Activated naive CD4-positive, alpha-beta T cell treated with anti-CD3 and anti-CD28 coated beads for 36 hours (primary cell): ENCODE measurements around the gene SLC39A11. TPM values are rescaled to one million over a fixed set of nuclear protein-coding genes. Genes with fewer than 3 reads are reported as not detected.
A peak's percentile ranks its signal among the peaks of the same experiment; 100 is the strongest.
"Not testable (repeated sequence)": the region's sequence is repeated elsewhere in the genome, so short reads cannot be mapped to it uniquely, and the experiment has no call there.

ENCODE experiments used
- CTCF ChIA-PET: fragments of 350-600 bp; sonication (Branson Sonifier 250); formaldehyde crosslinking; loops from one replicate; lab custom pipeline; 2021; ENCODE audit warnings: antibody characterized with exemption; lab: Charles Lee
- DNase-seq: peaks from one replicate; pipeline ENCODE4 v3.0.0-alpha.2; 2020
- H3K27ac Mint-ChIP-seq: one replicate; pipeline ENCODE4 v1.8.0; 2021; ENCODE audit warnings: mild to moderate bottlenecking, mixed read lengths
- H3K27me3 Mint-ChIP-seq: one replicate; pipeline ENCODE4 v1.8.0; 2021; ENCODE audit warnings: low read depth, mixed read lengths
- H3K36me3 Mint-ChIP-seq: one replicate; pipeline ENCODE4 v1.8.0; 2021; ENCODE audit warnings: low read depth, mixed read lengths
- H3K4me1 Mint-ChIP-seq: one replicate; pipeline ENCODE4 v1.8.0; 2021; ENCODE audit warnings: low read depth, mixed read lengths
- H3K4me3 Mint-ChIP-seq: one replicate; pipeline ENCODE4 v1.8.0; 2021; ENCODE audit warnings: mild to moderate bottlenecking, moderate library complexity, mixed read lengths
- H3K9me3 Mint-ChIP-seq: one replicate; pipeline ENCODE4 v1.8.0; 2021; ENCODE audit warnings: mixed read lengths
- intact Hi-C: fragments of 100-400 bp; cut with micrococcal nuclease; formaldehyde crosslinking; loops from one replicate; pipeline ENCODE4 v1.15.1; 2023
- total RNA-seq, 2 experiments: library from RNA; stranded (reverse); gene quantifications; one replicate each; pipeline ENCODE4 v1.2.3, GENCODE V29; 2021

The SLC39A11 gene
- total RNA-seq, 2 experiments from 2014 or later = 14.0 to 16.4 TPM

DNA sequence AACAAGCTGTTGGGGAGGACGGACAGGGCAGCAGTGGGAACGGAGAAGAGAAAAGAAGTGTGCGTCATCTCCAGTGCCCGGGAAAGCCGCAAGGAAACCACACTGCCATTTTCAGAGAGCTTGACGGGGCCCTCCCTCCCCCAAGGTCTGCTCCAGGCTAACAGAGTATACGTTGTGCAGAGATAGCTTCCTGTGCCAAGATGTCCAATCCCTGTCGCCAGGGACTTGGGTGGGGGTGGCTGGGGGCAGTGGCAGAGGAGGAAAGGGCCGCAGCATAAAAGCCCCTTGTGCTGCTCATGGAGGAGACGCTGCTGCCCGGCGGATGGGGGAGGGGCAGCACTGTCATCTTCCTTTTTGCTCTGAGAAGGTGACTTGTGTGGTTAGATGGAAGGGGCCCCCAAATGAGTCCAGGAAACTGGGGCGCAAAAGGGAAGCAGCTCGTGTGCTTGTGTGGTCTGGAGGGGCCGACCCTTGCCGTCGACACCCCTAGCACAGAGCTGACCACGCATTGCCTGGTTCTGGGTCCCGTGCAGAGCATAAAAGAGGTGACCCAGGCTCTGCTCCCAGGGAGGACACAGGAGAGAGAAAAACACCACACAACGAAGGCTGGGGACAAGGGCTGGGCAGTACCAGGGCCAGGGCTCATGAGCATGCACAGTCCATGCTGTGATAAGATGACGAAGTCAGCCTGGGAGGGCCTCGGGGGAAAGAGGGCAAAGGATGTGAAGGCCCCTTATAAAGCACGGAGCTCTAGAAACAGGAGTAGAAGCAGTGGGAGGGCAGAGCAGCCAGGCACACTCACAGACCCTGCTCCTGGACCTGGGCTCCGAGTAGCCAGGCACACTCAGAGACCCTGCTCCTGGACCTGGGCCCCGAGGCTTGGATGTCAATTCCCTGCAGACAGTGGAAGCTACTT, 372.7 kb downstream of the SLC39A11 start:
- Mint-ChIP-seq H3K4me1 (peaks cover 18% of the 10 kb centered on the region), H3K27ac (peak overlapping the region; percentile 47), H3K4me3 (peak overlapping the region; percentile 40), H3K27me3 (no peaks in the 10 kb centered on the region), H3K36me3 (no peaks in the 10 kb centered on the region), H3K9me3 (no peaks in the 10 kb centered on the region)
- intact Hi-C loops = loop anchor here (1.0 to 2.0 kb wide), 2 partner anchors 10 to 513 kb away; a partner anchor contains a TSS
- CTCF ChIA-PET = interaction anchor here (0.6 to 3.2 kb wide), 7 partner anchors 8 to 650 kb away, joined by 3 to 20 read pairs (median 5); no protein-coding TSS in a partner anchor
- DNase-seq = peak; percentile 84

DNA sequence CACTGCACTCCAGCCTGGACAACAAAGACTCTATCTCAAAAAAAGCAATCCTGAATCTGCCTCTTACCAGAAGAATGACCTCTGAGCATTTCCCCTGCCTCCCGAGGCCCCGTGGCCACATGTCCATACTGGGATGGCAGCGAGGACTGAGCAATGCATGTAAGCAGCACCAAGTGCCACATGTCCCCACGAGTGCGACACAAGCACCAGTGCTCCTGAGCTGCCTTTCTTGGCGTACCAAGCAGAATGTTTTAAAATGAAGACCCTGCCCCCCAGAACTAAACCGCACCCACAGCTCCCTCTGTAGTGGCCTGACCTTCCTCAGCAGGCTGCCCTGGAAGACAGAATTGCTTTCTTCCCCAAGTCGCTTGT, 373.3 kb downstream of the SLC39A11 start:
- no peaks in the 10 kb centered on the region for H3K9me3 Mint-ChIP-seq
- H3K36me3 Mint-ChIP-seq = no peaks in the 10 kb centered on the region
- peak overlapping the region; percentile 47 for H3K27ac Mint-ChIP-seq
- no peak for DNase-seq
- no peaks in the 10 kb centered on the region for H3K27me3 Mint-ChIP-seq
- peaks cover 18% of the 10 kb centered on the region for H3K4me1 Mint-ChIP-seq
- CTCF ChIA-PET = interaction anchor here (0.6 to 3.2 kb wide), 7 partner anchors 9 to 651 kb away, joined by 3 to 20 read pairs (median 5); no protein-coding TSS in a partner anchor
- intact Hi-C loops = loop anchor here (1.0 to 2.0 kb wide), 2 partner anchors 9 to 514 kb away; a partner anchor contains a TSS
- peak overlapping the region; percentile 40 for H3K4me3 Mint-ChIP-seq

DNA sequence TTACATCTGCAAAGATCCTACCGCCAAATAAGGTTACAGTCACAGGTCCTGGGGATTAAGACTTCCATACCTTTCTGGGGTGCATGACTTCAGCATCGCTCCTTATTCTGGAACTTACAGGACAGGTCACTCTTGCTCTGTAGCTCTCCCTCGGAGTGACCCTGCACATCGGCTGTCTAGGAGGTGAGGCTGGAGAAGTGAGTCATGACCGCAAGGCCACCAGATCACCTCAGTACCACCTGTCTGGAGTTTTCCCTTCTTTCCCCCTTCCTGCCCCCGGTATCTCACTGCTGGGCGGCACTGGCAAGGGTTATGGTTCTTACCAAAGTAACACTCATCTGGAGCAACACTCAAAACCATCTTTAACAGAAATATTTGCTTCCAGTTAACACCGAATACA, 374.8 kb downstream of the SLC39A11 start:
- H3K4me3 Mint-ChIP-seq = no peak overlapping the region
- no peak for DNase-seq
- H3K4me1 Mint-ChIP-seq = peaks cover 18% of the 10 kb centered on the region
- no peak overlapping the region for H3K27ac Mint-ChIP-seq
- no peaks in the 10 kb centered on the region for H3K9me3 Mint-ChIP-seq
- CTCF ChIA-PET = interaction anchor here (1.8 to 3.2 kb wide), 2 partner anchors 8 to 10 kb away, joined by 11 to 20 read pairs; no protein-coding TSS in a partner anchor
- intact Hi-C loops = loop anchor here (2.0 kb wide), 1 partner anchor 515 kb away; a partner anchor contains a TSS
- H3K27me3 Mint-ChIP-seq = no peaks in the 10 kb centered on the region
- peaks cover 3% of the 10 kb centered on the region for H3K36me3 Mint-ChIP-seq

DNA sequence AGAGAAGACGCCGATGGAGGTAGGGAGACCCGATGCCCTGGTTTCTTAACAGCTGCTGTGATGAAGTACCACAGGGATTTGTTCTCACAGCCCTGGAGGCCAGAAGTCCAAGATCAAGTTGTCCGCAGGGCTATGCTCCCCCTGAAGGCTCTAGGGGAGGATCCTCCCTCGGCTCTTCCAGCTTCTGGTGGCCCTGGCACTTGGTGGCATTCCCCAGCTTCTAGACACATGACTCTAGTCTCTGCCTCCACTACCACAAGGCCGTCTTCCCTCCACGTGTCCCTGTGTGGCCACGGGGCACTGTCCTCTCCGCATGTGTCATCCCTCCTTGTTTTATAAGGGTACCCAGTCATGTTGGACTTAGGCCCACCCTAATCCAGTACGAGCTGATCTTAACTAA, 375.2 kb downstream of the SLC39A11 start:
- intact Hi-C loops = no loop called here
- CTCF ChIA-PET = interaction anchor here (1.8 to 3.2 kb wide), 2 partner anchors 8 to 11 kb away, joined by 11 to 20 read pairs; no protein-coding TSS in a partner anchor
- no peaks in the 10 kb centered on the region for H3K27me3 Mint-ChIP-seq
- no peaks in the 10 kb centered on the region for H3K9me3 Mint-ChIP-seq
- no peak overlapping the region for H3K4me3 Mint-ChIP-seq
- no peak overlapping the region for H3K27ac Mint-ChIP-seq
- peaks cover 5% of the 10 kb centered on the region for H3K36me3 Mint-ChIP-seq
- H3K4me1 Mint-ChIP-seq = peaks cover 18% of the 10 kb centered on the region
- no peak for DNase-seq

DNA sequence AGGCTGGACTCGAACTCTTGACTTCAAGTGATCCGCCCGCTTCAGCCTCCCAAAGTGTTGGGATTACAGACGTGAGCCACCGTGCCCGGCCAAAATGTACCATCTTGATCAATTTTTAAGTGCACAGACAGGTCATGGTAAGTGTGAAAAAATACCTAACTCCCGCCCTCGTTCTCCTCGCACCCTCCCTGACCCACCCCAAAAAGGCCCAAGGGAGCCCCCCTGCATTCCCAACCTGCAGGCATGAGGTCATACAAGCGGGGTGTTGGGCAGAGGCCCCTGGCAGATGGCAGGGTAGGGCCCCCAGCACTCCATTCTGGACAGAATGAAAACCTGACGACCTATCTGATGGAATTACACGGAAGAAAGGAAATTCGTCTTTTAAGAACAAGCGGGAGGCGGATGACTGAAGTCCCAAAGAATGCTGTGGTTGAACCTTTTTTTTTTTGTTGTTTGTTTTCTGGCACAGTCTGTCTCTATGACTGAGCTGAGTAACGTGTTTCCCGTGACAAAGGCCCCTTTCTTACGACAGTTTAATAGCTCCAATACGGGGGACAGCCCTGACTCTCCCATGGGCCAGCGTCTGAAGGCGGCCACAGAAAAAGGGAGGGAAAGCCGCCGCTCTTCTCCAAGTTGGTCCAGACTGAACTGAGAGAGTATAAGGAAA, 376.4 kb downstream of the SLC39A11 start:
- no peak overlapping the region for H3K27ac Mint-ChIP-seq
- intact Hi-C loops = no loop called here
- peaks cover 20% of the 10 kb centered on the region for H3K4me1 Mint-ChIP-seq
- no peak overlapping the region for H3K4me3 Mint-ChIP-seq
- peaks cover 2% of the 10 kb centered on the region for H3K9me3 Mint-ChIP-seq
- DNase-seq = no peak
- CTCF ChIA-PET = interaction anchor here (1.8 kb wide), 1 partner anchor 10 kb away, joined by 11 read pairs; no protein-coding TSS in a partner anchor
- peaks cover 12% of the 10 kb centered on the region for H3K36me3 Mint-ChIP-seq
- no peaks in the 10 kb centered on the region for H3K27me3 Mint-ChIP-seq

DNA sequence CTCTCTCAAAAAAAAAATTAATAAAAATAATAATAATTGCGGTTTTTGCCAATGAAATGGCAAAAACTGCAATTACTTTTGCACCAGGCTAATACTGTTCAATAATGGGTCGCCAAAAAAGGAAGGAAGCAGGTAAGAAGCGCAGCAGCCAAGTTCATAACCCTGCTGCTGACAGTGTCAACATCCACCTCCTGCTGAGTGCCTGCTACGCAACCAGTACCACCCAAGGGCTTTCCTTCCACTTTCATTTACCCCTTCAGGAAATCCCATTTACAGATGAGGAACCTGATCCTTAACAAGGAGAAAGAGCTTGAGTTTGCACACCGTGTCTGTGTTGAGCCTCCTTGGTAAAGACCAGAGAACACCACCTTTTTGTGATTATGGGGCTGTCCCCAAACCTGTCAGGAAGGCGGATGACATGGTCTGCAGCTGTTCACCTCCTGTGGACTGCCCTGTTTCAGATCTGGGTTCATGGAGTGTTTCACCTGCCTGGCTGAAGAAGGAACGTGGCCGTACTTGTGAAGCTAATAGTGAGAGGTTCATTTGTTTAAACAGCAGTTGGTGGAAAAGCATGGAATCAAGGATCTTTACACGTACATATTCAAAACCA, 378.0 kb downstream of the SLC39A11 start:
- no peak overlapping the region for H3K27ac Mint-ChIP-seq
- H3K4me1 Mint-ChIP-seq = peaks cover 21% of the 10 kb centered on the region
- H3K27me3 Mint-ChIP-seq = no peaks in the 10 kb centered on the region
- peaks cover 19% of the 10 kb centered on the region for H3K36me3 Mint-ChIP-seq
- intact Hi-C loops = no loop called here
- CTCF ChIA-PET = interaction anchor here (2.8 kb wide), 1 partner anchor 12 kb away, joined by 6 read pairs; no protein-coding TSS in a partner anchor
- peaks cover 6% of the 10 kb centered on the region for H3K9me3 Mint-ChIP-seq
- H3K4me3 Mint-ChIP-seq = no peak overlapping the region
- DNase-seq = no peak

DNA sequence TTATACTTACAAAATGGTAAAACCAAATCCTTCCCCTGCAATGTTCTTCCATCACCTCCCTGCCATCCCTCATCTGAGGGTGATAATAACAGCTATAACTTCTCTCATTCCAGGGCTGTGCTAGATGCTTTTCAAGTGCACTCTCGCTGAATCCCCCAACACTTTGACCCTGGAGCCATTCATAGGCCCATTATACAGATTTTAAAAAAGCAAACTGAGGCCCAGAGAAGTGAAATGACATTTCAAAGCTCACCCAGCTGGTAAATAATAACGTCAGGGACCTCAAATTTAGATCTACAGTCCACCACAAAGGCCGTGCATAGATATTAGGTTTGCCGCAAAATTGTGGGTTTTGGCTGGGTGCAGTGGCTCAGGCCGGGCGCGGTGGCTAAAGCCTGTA, 378.8 kb downstream of the SLC39A11 start:
- DNase-seq = no peak
- Mint-ChIP-seq H3K36me3 (peaks cover 21% of the 10 kb centered on the region), H3K4me3 (no peak overlapping the region), H3K9me3 (peaks cover 7% of the 10 kb centered on the region), H3K4me1 (peaks cover 20% of the 10 kb centered on the region), H3K27ac (no peak overlapping the region), H3K27me3 (no peaks in the 10 kb centered on the region)
- CTCF ChIA-PET = interaction anchor here (0.7 to 2.8 kb wide), 3 partner anchors 12 to 157 kb away, joined by 3 to 6 read pairs (median 3); no protein-coding TSS in a partner anchor
- intact Hi-C loops = no loop called here

DNA sequence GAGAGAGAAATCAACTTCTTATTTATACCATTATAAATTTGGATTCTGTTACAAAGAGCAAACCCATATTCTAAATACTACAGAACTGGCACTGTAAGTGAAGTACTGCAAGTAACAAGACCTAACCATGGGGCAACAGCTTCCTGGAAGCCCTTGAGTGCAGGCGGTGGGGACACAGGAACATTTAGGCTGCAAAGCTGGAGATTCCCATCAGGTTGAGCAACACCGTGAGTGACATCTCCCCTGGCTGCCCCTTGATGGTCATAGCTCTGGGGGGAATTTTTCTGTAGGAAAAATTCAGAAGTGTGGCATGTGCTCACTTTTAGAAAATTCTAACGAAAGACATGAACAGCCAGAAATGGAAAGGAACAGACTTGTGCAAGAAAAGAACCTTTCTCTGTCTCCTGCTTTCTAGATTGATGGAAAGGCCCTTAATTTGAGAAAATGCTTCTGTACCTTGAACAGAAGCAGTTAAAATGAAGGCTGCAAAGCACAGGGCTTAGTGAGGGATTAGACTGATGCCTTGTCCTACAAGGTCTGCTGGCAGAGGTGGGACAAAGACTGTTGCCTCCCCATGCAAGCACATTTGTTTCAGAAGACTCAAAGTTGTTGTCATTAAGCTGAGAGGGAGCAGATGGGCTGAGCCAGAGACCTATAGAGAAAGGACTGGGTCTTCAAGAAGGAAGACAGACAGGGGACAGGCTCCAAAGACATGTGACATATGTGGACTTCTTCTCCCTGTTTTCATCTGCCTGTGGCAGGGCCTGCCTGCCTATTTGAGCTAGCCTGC, 380.8 kb downstream of the SLC39A11 start:
- peaks cover 13% of the 10 kb centered on the region for H3K9me3 Mint-ChIP-seq
- no peaks in the 10 kb centered on the region for H3K27me3 Mint-ChIP-seq
- DNase-seq = no peak
- H3K4me1 Mint-ChIP-seq = peaks cover 24% of the 10 kb centered on the region
- CTCF ChIA-PET = no interaction called here
- no peak overlapping the region for H3K27ac Mint-ChIP-seq
- no peak overlapping the region for H3K4me3 Mint-ChIP-seq
- intact Hi-C loops = no loop called here
- peaks cover 29% of the 10 kb centered on the region for H3K36me3 Mint-ChIP-seq

DNA sequence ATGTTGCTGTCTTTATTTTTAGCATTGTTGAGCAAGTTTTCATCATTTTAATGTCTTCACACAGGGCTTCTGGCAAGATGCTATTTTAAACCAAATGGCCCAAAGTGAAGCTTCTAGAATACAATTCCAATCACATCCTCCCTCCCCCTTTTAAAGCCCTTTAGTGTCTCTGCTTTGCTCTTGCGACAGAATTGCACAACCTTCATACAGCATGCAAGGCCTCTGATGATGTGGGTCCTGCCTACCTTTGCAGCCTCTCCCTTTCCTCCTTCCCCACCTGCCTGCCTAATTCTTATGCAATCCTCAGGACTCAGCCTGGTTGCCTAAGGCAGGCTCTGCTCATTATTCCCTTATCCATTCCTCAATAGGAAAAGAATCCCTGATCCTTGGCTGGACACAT, 381.7 kb downstream of the SLC39A11 start:
- Mint-ChIP-seq H3K36me3 (peaks cover 29% of the 10 kb centered on the region), H3K27me3 (no peaks in the 10 kb centered on the region), H3K27ac (no peak overlapping the region), H3K9me3 (peaks cover 13% of the 10 kb centered on the region), H3K4me1 (peaks cover 24% of the 10 kb centered on the region), H3K4me3 (no peak overlapping the region)
- DNase-seq = no peak
- CTCF ChIA-PET = no interaction called here
- intact Hi-C loops = loop anchor here (1.0 kb wide), 1 partner anchor 8 kb away; no protein-coding TSS in a partner anchor

DNA sequence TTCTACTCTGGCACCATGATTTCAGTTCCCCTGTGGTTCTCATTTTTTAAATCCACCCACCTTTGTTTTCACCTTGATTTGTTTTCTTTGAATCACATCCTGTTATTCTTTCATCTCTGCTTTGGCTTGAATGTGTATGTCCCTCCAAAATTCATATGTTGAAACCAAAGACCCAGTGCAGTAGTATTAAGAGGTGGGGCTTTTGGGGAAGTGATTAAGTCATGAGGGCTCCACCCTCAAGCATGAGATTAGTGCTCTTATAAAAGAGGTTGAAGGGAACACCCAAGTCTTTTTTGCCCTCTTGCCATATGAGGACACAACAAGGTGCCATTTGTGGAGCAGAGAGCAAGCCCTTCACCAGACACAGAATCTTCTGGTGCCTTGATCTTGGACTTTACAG, 382.3 kb downstream of the SLC39A11 start:
- CTCF ChIA-PET = no interaction called here
- no peaks in the 10 kb centered on the region for H3K27me3 Mint-ChIP-seq
- H3K9me3 Mint-ChIP-seq = peaks cover 13% of the 10 kb centered on the region
- no peak for DNase-seq
- peak overlapping the region; percentile 66 for H3K27ac Mint-ChIP-seq
- H3K4me3 Mint-ChIP-seq = no peak overlapping the region
- peaks cover 24% of the 10 kb centered on the region for H3K4me1 Mint-ChIP-seq
- intact Hi-C loops = loop anchor here (1.0 kb wide), 1 partner anchor 9 kb away; no protein-coding TSS in a partner anchor
- peaks cover 29% of the 10 kb centered on the region for H3K36me3 Mint-ChIP-seq

DNA sequence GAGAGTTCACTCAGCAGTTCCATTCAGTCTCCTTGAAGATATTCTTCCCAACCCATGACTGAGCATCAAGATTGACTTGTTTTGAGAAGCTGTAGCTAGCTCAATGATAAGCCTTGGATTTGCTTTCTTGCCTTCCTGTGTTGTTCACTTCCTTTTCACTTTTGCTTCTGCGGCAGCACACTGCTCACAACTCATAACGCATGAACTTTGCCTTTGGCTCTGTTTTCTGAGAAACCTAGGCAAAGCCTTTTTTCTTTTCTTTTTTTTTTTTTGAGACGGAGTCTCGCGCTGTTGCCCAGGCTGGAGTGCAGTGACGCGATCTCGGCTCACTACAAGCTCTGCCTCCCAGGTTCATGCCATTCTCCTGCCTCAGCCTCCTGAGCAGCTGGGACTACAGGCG, 383.8 kb downstream of the SLC39A11 start:
- H3K9me3 Mint-ChIP-seq = peaks cover 13% of the 10 kb centered on the region
- H3K4me3 Mint-ChIP-seq, DNase-seq, intact Hi-C loops, H3K27me3 Mint-ChIP-seq: not testable (repeated sequence)
- CTCF ChIA-PET = interaction anchor here (1.1 kb wide), 1 partner anchor 17 kb away, joined by 4 read pairs; no protein-coding TSS in a partner anchor
- peak overlapping the region; percentile 20 for H3K27ac Mint-ChIP-seq
- peaks cover 29% of the 10 kb centered on the region for H3K36me3 Mint-ChIP-seq
- H3K4me1 Mint-ChIP-seq = peaks cover 24% of the 10 kb centered on the region
